COR-L47 (cell line): ENCODE measurements around the gene FAM177B.

Experiments
- DNase-seq: peaks from one replicate; lab custom pipeline; 2025; lab: John Stamatoyannopoulos, UW

Gene FAM177B

GRCh38 chr1:222786121-222786520 is 49.1 kb downstream of the FAM177B start:
- no peak for DNase-seq

- no peak for DNase-seq
Measured at GRCh38 chr1:222787729-222788128, 50.7 kb downstream of the FAM177B start.

GRCh38 chr1:222788402-222789156 is 51.6 kb downstream of the FAM177B start:
- DNase-seq, result no peak

GRCh38 chr1:222790115-222790514 is 53.1 kb downstream of the FAM177B start:
- DNase-seq, result no peak

- no peak for DNase-seq
Measured at GRCh38 chr1:222790520-222790919, 53.5 kb downstream of the FAM177B start.

GRCh38 chr1:222791006-222791710 is 54.2 kb downstream of the FAM177B start:
- no peak for DNase-seq

- no peak for DNase-seq
Measured at GRCh38 chr1:222792744-222793143, 55.7 kb downstream of the FAM177B start.

GRCh38 chr1:222794656-222795474 is 57.9 kb downstream of the FAM177B start:
- DNase-seq, result peak; percentile 48

GRCh38 chr1:222798116-222798515 is 61.1 kb downstream of the FAM177B start:
- no peak for DNase-seq

GRCh38 chr1:222798975-222799374 is 62.0 kb downstream of the FAM177B start:
- DNase-seq, result no peak
